Body of pancreas (tissue), 4 donors: Measurements from ENCODE around the gene VPS35L.

Experiments used
- POLR2A ChIP-seq, 3 donors: fragments of 450-650 bp; IDR thresholded peaks; one replicate each; pipeline ENCODE4 v1.6.1; 2016; ENCODE audit warnings: antibody characterized with exemption in 3 of 3, mild to moderate bottlenecking in 2 of 3
- TF ChIP-seq, protein P1 (sequence below), 7 experiments: fragments of 450-650 bp in 4 of 7; fragments of 200-600 bp in 3 of 7; sonication (generic) in 3 of 7; IDR thresholded peaks; one replicate each; pipeline ENCODE4 v1.5.1; 2016 to 2019; ENCODE audit warnings: antibody characterized with exemption in 7 of 7

- no peak for TF ChIP-seq POLR2A (IDR thresholded peaks at IDR 0.05)
- TF ChIP-seq, protein P1, sequence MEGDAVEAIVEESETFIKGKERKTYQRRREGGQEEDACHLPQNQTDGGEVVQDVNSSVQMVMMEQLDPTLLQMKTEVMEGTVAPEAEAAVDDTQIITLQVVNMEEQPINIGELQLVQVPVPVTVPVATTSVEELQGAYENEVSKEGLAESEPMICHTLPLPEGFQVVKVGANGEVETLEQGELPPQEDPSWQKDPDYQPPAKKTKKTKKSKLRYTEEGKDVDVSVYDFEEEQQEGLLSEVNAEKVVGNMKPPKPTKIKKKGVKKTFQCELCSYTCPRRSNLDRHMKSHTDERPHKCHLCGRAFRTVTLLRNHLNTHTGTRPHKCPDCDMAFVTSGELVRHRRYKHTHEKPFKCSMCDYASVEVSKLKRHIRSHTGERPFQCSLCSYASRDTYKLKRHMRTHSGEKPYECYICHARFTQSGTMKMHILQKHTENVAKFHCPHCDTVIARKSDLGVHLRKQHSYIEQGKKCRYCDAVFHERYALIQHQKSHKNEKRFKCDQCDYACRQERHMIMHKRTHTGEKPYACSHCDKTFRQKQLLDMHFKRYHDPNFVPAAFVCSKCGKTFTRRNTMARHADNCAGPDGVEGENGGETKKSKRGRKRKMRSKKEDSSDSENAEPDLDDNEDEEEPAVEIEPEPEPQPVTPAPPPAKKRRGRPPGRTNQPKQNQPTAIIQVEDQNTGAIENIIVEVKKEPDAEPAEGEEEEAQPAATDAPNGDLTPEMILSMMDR (IDR thresholded peaks at IDR 0.05), result no peak
Observed at GRCh38 chr16:19654147-19654546, 98.6 kb downstream of the VPS35L start.
